GM12891 (cell line): ENCODE results near the gene OSBP.
"Not testable (repeated sequence)": the region's sequence is repeated elsewhere in the genome, so short reads cannot be mapped to it uniquely, and the experiment has no call there.

Source experiments
- DNase-seq: peaks from one replicate; pipeline ENCODE4 v3.0.0; 2011; ENCODE audit warnings: low spot score; ENCODE audit not compliant: insufficient read length
- FAIRE-seq: peaks from 2 replicates; lab custom pipeline; 2011; peaks lifted over from hg19 to GRCh38; lab: Jason Lieb, UNC
- PAX5 ChIP-seq: IDR thresholded peaks from 2 replicates; pipeline ENCODE4 v1.6.1; 2011; ENCODE audit warnings: low read length, moderate library complexity, mild to moderate bottlenecking; ENCODE audit not compliant: insufficient read depth, severe bottlenecking
- POLR2A ChIP-seq: IDR thresholded peaks from 2 replicates; pipeline ENCODE4 v1.6.1; 2011; ENCODE audit warnings: low read depth, low read length, control low read depth
- POLR2AphosphoS5 ChIP-seq: IDR thresholded peaks from 2 replicates; pipeline ENCODE4 v1.6.1; 2011; ENCODE audit warnings: low read depth, low read length, control low read depth
- POU2F2 ChIP-seq: IDR thresholded peaks from 2 replicates; pipeline ENCODE4 v1.6.1; 2011; ENCODE audit warnings: low read depth, mild to moderate bottlenecking, control low read depth, low read length, moderate library complexity
- SPI1 ChIP-seq: IDR thresholded peaks from 2 replicates; pipeline ENCODE4 v1.6.1; 2011; ENCODE audit warnings: low read depth, low read length, control low read depth
- TAF1 ChIP-seq: IDR thresholded peaks from 2 replicates; pipeline ENCODE4 v1.6.1; 2011; ENCODE audit warnings: low read depth, low read length, control low read depth

The OSBP gene

DNA sequence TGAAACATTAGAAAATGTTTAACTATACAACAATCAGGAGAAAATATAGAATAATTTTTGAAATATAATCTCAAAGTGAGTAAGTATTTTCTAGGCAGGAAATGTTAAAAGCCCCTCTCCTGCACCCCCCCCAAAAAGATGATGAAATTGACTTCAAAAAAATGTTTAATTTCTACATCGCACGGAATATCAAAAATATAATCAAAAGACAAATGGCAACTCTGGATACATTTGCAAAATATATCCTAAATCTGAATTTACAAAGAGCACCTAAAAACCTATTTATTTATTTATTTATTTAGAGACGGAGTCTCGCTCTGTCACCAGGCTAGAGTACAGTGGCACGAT lies 67.3 kb downstream of the OSBP start:
- DNase-seq (no peak), FAIRE-seq (no peak)
- TF ChIP-seq POLR2AphosphoS5 (no peak), SPI1 (no peak), POU2F2 (no peak), TAF1 (no peak), PAX5 (no peak), POLR2A (no peak)

DNA sequence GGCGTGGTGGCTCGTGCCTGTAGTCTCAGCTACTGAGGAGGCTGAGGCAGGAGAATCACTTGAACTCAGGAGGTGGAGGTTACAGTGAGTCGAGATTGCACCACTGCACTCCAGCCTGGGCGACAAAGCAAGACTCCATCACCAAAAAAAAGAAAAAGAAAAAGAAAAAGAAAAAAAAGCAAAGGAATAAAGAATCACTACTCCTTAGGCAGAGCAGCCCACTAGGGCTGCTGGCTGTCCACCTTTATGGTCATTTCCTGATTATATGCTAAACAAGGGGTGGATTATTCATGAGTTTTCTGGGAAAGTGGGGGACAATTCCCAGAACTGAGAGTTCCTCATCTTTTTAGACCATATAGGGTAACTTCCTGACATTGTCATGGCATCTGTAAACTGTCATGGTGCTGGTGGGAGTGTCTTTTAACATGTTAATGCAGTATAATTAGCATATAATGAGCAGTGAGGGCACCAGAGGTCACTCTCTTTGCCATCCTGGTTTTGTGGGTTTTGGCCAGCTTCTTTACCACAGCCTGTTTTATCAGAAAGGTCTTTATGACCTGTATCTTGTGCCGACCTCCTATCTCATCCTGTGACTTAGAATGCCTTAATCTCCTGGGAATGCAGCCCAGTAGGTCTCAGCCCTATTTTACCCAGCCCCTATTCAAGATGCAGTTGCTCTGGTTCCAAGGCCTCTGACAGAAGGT lies 67.8 kb downstream of the OSBP start:
- not testable (repeated sequence) for FAIRE-seq, DNase-seq

DNA sequence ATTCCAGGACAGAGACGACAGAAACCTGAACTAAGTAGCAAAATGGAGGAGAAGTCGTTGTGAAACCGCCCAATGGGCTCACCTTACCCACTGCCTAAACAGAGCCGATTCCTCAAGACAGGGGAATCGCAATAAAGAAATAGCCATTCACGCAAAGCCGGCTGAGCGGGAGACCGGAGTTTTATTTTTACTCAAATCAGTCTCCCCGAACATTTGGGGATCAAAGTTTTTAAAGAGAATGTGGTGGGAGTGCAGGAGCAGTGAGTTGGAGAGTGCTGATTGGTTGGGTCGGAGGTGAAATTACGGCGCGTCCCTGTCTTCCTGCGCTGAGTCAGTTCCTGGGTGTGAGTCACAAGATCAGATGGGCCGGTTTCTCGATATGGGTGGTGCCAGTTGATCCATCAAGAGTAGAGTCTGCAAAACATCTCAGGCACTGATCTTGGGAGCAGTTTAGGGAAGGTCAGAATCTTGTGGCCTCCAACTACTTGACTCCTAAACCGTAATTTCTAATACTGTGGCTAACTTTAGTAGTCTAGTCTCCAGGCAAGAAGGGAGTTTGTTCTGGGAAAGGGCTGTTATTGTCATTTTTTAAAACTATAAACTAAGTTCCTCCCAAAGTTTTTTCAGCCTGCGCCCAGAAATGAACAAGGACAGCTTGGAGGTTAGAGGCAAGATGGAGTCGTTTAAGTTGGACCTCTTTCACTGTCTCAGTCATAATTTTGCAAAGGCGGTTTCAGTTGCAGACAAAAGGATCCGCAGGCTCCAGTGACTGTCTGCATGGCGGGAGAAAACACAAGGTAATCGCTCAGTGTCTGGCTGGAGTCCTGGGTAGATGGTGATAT lies 70.2 kb downstream of the OSBP start:
- no peak for FAIRE-seq
- no peak for TF ChIP-seq POU2F2
- TF ChIP-seq TAF1, result no peak
- no peak for TF ChIP-seq POLR2A
- no peak for TF ChIP-seq SPI1
- no peak for TF ChIP-seq PAX5
- TF ChIP-seq POLR2AphosphoS5, result no peak

DNA sequence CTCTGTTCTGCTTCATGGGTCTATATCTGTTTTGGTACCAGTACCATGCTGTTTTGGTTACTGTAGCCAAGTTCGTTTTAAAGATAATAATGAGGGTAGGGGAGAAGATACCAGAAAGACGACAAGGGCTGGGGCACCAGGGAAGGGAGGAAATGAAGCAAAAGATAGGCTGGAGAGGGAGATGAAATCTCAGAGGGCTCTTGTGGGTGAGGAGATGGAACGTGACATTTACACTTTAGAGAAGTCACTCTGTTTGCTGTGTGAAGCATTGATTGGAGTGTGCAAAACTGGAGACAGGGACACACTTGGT lies 70.8 kb downstream of the OSBP start:
- TF ChIP-seq TAF1 (no peak), SPI1 (no peak), PAX5 (no peak), POLR2AphosphoS5 (no peak), POU2F2 (no peak), POLR2A (no peak)
- DNase-seq (no peak), FAIRE-seq (no peak)

More for the DNA sequence above, 70.2 kb downstream of the OSBP start:
- DNase-seq, result no peak

DNA sequence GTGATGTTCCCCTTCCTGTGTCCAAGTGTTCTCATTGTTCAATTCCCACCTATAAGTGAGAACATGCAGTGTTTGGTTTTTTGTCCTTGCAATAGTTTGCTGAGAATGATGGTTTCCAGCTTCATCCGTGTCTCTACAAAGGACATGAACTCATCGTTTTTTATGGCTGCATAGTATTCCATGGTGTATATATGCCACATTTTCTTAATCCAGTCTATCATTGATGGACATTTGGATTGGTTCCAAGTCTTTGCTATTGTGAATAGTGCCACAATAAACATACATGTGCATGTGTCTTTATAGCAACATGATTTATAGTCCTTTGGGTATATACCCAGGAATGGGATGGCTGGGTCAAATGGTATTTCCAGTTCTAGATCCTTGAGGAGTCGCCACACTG lies 71.9 kb downstream of the OSBP start:
- not testable (repeated sequence) for FAIRE-seq, DNase-seq

DNA sequence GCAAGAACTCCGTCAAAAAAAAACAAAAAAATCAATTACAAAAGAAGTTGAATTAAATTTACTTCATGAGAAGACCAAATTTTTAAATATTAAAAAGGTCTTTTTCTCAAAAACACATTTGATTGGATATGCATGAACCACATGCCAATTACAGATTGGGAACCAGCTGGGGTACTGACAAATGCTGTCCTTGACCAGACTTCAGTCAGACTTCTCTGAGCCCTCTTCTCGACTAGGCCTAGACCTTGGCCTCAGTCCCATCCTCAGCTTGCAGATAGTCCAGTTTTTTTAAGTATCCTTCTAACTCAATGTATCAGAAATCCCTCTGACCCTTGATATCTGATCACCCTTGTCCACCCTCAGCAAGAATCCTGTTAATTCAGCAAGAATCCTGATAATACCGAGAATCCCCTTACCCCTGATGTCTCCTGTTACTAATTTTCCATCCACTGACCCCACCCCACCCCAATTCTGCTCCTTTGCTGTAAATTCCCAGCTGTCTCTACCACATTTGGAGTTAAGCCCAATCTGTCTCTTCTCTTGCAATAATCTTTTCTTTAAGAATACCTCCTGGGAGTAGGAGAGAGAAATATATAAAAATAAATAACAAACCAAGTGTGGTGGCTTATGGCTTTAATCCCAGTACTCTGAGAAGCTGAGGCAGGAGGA lies 73.3 kb downstream of the OSBP start:
- DNase-seq, result no peak
- no peak for TF ChIP-seq POLR2A
- TF ChIP-seq POU2F2, result no peak
- no peak for TF ChIP-seq PAX5
- no peak for TF ChIP-seq POLR2AphosphoS5
- no peak for TF ChIP-seq SPI1
- no peak for TF ChIP-seq TAF1
- no peak for FAIRE-seq

DNA sequence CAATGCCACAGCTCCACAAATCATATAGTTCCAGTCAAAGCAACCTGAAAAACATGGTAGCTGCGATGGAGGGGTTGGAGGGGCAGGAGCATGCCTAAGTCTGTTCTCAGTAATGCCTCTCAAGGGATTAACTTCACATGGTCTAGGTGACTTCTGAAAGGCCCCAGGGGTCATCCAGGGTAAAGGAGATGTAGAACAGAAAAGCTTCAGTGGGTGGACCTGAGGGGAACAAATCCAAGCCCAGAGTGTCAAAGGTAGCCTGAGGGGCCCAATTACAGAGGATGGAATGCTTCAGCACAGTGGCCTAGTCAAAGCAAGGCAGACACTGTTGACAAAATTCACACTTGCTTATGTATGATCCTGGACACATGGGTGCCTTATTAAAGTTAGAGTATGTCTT lies 80.9 kb downstream of the OSBP start:
- DNase-seq, result no peak
- no peak for TF ChIP-seq TAF1
- TF ChIP-seq PAX5, result no peak
- no peak for TF ChIP-seq SPI1
- TF ChIP-seq POLR2A, result no peak
- TF ChIP-seq POLR2AphosphoS5, result no peak
- no peak for TF ChIP-seq POU2F2
- no peak for FAIRE-seq

DNA sequence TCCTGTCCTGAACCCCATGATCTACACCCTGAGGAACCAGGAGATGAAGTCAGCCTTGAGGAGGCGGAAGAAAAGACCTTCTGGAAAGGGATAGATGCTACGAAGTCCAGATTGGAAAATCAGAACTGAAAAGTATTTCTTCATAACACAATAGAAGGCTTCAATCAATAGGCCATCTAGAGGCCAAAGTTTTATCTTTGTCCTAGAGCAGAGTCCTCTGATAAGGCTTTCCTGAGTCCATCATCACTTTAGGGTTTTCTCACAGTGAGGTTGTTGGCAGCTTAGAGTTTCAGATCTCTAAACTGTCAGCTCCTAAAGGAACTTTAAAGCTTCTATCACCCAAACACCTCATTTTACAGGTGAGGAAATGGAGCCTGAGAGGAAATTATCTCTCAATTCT lies 83.0 kb downstream of the OSBP start:
- DNase-seq (no peak), FAIRE-seq (no peak)
- TF ChIP-seq SPI1, result no peak
- TF ChIP-seq POLR2AphosphoS5, result no peak
- TF ChIP-seq POU2F2, result no peak

DNA sequence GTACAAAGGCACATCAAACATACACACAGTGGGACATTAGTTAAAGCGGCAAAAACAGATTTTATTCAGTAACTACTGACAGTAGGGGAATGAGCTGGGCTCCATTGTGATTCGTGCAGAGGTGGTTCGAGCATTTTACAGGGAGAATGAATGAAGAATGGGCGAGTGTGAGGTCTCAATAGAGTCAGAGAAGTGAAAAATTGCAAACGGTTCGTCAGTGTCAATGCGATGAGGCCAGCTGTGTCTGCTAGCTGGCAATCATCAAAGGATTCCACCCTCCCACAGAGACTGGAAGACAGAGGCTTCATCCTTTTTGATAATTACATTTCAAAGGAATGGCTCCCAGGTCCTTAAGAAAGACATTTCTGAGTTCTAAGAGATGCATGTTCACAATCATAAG lies 86.9 kb downstream of the OSBP start:
- no peak for DNase-seq
- TF ChIP-seq POLR2A (no peak), SPI1 (no peak), POLR2AphosphoS5 (no peak), PAX5 (no peak), TAF1 (no peak), POU2F2 (no peak)
- FAIRE-seq, result no peak
